Erythroblast (primary cell): ENCODE measurements around the gene LRMDA.

Experiments used
- GATA1 ChIP-seq: IDR thresholded peaks from 2 replicates; pipeline ENCODE4 v1.6.1; 2011; ENCODE audit warnings: low read depth, mild to moderate bottlenecking, control low read depth, low read length, moderate library complexity
- POLR2A ChIP-seq: IDR thresholded peaks from 2 replicates; pipeline ENCODE4 v1.6.1; 2011; ENCODE audit warnings: mild to moderate bottlenecking, low read length

DNA sequence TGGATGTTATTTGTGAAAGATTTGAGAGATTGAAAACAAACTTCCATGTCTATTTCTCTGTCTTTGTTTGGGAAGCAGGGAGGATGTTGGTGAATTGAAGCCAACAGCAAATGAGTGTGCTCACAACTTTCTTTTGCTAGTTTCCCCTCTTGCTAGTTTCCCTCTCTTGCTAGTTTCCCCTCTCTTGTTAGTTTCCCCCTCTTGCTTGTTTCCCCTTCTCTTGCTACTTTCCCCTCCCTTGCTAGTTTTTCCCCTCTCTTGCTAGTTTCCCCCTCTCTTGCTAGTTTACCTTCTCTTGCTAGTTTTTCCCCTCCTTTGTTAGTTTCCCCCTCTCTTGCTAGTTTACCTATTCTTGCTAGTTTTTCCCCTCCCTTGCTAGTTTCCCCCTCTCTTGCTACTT, 613.3 kb downstream of the LRMDA start:
- TF ChIP-seq POLR2A (no peak), GATA1 (no peak)
